ENCODE measurements around the gene ALKBH5. TPM values are rescaled to one million over a fixed set of nuclear protein-coding genes. Genes with fewer than 3 reads are reported as not detected.

ALKBH5 gene
- total and polyA plus RNA-seq, 10 of the 15 experiments (the other 5 are each of a cell fraction or from before 2014, with no cell fraction given), result 13.7 to 99.9 (median 52.4) TPM

DNA sequence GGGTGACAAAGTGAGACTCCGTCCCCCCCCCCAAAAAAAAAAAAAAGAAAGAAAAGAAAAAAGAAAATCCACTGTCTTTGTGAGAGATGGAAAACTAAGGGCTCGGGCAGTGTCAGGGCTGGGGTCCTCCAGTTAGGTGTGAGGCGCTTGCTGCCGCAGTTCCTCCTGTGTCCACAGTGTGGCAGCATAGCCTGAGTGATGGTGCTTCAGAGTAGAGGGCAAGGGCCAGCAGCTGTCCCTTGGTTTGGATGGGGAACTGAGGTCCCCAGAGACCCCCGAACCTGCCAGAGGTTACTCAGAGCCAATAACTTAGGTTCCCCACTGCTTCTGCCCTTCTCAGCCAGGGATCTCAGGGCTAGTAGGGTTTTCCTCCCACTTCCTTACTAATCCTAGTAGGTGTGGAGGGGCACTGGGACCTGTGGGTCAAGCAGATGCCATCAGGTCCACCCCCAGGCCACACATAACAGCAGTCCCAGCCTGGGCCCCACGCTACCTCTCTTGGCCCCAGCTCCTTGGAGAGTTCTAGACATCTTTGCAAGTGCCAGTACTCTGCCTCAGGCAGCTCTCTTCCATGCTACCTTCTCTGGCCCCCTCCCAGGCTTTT lies 33.9 kb downstream of the ALKBH5 start (continued):
- TF ChIP-seq CEBPB (IDR thresholded peaks at IDR 0.05; ENCODE audit: borderline replicate concordance in 1 of 2, low read depth in 2 of 2, low read length in 2 of 2) (no peak), YY1 (IDR thresholded peaks at IDR 0.05; ENCODE audit: low read depth, low read length) (0 out of 2 replicates have a peak, but pooled peaks have one; percentile 17), SMC3 (IDR thresholded peaks at IDR 0.05; ENCODE audit: borderline replicate concordance, low read length) (peak; percentile 69), NFYA (IDR thresholded peaks at IDR 0.05; ENCODE audit: borderline replicate concordance, low read depth, low read length) (no peak), SUZ12 (IDR thresholded peaks at IDR 0.05; ENCODE audit: unreplicated experiment) (no peak), SIX5 (IDR thresholded peaks at IDR 0.05; ENCODE audit: low read depth, low read length, severe bottlenecking) (no peak), ZNF384 (IDR thresholded peaks at IDR 0.05; ENCODE audit: borderline replicate concordance, low read depth, low read length) (no peak), HCFC1 (IDR thresholded peaks at IDR 0.05; ENCODE audit: low read length) (no peak), RAD21 (IDR thresholded peaks at IDR 0.05; ENCODE audit: insufficient read depth, low read depth, low read length) (peak; percentile 79), RELA (IDR thresholded peaks at IDR 0.05; ENCODE audit: borderline replicate concordance, partially characterized antibody) (no peak), FOS (IDR thresholded peaks at IDR 0.05; ENCODE audit: borderline replicate concordance, extremely low read depth, insufficient read length) (no peak), TARDBP (IDR thresholded peaks at IDR 0.05; ENCODE audit: borderline replicate concordance) (no peak), BHLHE40 (IDR thresholded peaks at IDR 0.05; ENCODE audit: borderline replicate concordance in 1 of 2, low read depth in 2 of 2, low read length in 1 of 2) (peak; percentile 7 to 14; a peak in 1 of 4 replicates), CHD4 (IDR thresholded peaks at IDR 0.05) (no peak), HDAC2 (IDR thresholded peaks at IDR 0.05) (no peak)
- TF ChIP-seq, protein P1, sequence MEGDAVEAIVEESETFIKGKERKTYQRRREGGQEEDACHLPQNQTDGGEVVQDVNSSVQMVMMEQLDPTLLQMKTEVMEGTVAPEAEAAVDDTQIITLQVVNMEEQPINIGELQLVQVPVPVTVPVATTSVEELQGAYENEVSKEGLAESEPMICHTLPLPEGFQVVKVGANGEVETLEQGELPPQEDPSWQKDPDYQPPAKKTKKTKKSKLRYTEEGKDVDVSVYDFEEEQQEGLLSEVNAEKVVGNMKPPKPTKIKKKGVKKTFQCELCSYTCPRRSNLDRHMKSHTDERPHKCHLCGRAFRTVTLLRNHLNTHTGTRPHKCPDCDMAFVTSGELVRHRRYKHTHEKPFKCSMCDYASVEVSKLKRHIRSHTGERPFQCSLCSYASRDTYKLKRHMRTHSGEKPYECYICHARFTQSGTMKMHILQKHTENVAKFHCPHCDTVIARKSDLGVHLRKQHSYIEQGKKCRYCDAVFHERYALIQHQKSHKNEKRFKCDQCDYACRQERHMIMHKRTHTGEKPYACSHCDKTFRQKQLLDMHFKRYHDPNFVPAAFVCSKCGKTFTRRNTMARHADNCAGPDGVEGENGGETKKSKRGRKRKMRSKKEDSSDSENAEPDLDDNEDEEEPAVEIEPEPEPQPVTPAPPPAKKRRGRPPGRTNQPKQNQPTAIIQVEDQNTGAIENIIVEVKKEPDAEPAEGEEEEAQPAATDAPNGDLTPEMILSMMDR (IDR thresholded peaks at IDR 0.05 in 2 of 3, conservative IDR thresholded peaks at IDR 0.05 in 1 of 3; ENCODE audit: control insufficient read depth in 2 of 3, extremely low read depth in 1 of 3, insufficient read depth in 1 of 3, low read depth in 3 of 3, low read length in 3 of 3), result peak; percentile 94 to 99 (median 96)
- TF ChIP-seq, protein P2, sequence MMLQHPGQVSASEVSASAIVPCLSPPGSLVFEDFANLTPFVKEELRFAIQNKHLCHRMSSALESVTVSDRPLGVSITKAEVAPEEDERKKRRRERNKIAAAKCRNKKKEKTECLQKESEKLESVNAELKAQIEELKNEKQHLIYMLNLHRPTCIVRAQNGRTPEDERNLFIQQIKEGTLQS (IDR thresholded peaks at IDR 0.05; ENCODE audit: borderline replicate concordance, extremely low read depth, low read depth, low read length), result no peak
- TF ChIP-seq, protein P3, sequence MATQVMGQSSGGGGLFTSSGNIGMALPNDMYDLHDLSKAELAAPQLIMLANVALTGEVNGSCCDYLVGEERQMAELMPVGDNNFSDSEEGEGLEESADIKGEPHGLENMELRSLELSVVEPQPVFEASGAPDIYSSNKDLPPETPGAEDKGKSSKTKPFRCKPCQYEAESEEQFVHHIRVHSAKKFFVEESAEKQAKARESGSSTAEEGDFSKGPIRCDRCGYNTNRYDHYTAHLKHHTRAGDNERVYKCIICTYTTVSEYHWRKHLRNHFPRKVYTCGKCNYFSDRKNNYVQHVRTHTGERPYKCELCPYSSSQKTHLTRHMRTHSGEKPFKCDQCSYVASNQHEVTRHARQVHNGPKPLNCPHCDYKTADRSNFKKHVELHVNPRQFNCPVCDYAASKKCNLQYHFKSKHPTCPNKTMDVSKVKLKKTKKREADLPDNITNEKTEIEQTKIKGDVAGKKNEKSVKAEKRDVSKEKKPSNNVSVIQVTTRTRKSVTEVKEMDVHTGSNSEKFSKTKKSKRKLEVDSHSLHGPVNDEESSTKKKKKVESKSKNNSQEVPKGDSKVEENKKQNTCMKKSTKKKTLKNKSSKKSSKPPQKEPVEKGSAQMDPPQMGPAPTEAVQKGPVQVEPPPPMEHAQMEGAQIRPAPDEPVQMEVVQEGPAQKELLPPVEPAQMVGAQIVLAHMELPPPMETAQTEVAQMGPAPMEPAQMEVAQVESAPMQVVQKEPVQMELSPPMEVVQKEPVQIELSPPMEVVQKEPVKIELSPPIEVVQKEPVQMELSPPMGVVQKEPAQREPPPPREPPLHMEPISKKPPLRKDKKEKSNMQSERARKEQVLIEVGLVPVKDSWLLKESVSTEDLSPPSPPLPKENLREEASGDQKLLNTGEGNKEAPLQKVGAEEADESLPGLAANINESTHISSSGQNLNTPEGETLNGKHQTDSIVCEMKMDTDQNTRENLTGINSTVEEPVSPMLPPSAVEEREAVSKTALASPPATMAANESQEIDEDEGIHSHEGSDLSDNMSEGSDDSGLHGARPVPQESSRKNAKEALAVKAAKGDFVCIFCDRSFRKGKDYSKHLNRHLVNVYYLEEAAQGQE (IDR thresholded peaks at IDR 0.05; ENCODE audit: low read depth, low read length), result no peak
- TF ChIP-seq, protein P4, sequence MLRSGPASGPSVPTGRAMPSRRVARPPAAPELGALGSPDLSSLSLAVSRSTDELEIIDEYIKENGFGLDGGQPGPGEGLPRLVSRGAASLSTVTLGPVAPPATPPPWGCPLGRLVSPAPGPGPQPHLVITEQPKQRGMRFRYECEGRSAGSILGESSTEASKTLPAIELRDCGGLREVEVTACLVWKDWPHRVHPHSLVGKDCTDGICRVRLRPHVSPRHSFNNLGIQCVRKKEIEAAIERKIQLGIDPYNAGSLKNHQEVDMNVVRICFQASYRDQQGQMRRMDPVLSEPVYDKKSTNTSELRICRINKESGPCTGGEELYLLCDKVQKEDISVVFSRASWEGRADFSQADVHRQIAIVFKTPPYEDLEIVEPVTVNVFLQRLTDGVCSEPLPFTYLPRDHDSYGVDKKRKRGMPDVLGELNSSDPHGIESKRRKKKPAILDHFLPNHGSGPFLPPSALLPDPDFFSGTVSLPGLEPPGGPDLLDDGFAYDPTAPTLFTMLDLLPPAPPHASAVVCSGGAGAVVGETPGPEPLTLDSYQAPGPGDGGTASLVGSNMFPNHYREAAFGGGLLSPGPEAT (IDR thresholded peaks at IDR 0.05; ENCODE audit: low read depth), result no peak
- TF ChIP-seq, protein P5, sequence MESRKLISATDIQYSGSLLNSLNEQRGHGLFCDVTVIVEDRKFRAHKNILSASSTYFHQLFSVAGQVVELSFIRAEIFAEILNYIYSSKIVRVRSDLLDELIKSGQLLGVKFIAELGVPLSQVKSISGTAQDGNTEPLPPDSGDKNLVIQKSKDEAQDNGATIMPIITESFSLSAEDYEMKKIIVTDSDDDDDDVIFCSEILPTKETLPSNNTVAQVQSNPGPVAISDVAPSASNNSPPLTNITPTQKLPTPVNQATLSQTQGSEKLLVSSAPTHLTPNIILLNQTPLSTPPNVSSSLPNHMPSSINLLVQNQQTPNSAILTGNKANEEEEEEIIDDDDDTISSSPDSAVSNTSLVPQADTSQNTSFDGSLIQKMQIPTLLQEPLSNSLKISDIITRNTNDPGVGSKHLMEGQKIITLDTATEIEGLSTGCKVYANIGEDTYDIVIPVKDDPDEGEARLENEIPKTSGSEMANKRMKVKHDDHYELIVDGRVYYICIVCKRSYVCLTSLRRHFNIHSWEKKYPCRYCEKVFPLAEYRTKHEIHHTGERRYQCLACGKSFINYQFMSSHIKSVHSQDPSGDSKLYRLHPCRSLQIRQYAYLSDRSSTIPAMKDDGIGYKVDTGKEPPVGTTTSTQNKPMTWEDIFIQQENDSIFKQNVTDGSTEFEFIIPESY (IDR thresholded peaks at IDR 0.05), result no peak

Data from GM12878 (cell line).